HG03103 (cell line): ENCODE data around the gene HELQ.

Experiments used
- ATAC-seq: cut with Tn5 transposase; IDR thresholded peaks from one replicate; pipeline ENCODE4 v1.9.1; 2021; ENCODE audit warnings: low read depth; ENCODE audit not compliant: unreplicated experiment

The HELQ gene

GRCh38 chr4:83372931-83373330, 82.7 kb downstream of the HELQ start:
- no peak for ATAC-seq

DNA sequence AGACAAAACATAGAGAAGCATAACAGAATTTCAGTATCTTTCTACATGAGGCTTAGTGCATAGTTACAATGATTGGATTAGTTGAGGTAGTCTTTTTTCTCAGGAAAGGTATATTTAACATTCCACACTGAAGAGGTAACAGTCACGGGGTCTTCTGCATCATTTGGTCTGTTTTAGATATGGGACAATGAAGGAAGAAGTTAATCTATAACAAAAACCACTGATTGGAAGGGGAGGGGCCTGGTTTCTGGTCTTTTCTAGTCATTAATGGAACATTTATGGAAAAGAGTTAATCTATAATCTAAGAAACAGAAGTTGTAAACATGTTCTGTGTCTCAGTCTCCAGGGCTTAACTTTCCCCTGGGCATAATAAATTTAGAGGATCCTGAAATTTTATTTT, 83.7 kb downstream of the HELQ start:
- ATAC-seq = no peak

DNA sequence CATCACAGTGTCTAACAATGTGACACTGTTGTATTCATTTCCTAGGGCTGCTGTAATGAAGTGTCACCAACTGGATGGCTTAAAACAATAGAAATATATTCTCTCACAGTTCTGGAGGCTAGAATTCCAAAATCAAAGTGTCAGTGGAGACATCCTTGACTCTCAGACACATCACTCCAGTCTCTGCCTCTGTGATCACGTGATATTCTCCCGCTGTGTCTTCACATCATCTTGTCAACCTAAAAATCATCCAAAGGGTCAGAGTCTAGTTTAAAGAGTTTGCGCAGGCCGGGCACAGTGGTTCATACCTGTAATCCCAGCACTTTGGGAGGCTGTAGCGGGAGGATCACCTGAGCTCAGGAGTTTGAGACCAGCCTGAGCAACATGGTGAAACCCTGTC, 84.4 kb downstream of the HELQ start:
- ATAC-seq = no peak

DNA sequence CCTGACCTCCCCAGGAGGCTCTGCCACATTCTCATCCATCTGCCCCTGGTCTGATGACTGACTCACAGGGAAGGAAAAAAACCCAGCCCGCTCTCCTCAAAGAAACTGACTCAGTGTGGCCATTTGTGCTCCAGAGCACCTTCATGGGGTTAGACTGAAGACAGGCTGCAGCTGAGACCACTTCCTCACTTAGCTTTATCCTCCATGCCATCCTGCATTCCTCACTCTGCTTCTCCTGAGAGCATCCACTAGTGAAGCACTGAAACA, 85.0 kb downstream of the HELQ start:
- ATAC-seq = no peak

GRCh38 chr4:83369831-83370639, 85.6 kb downstream of the HELQ start:
- ATAC-seq = no peak

GRCh38 chr4:83364312-83364711, 91.3 kb downstream of the HELQ start:
- ATAC-seq = no peak

- peak; percentile 60 for ATAC-seq
These were observed 92.9 kb downstream of the HELQ start for GRCh38 chr4:83362492-83363329.

- no peak for ATAC-seq
These were observed 94.1 kb downstream of the HELQ start for GRCh38 chr4:83361416-83362103.

DNA sequence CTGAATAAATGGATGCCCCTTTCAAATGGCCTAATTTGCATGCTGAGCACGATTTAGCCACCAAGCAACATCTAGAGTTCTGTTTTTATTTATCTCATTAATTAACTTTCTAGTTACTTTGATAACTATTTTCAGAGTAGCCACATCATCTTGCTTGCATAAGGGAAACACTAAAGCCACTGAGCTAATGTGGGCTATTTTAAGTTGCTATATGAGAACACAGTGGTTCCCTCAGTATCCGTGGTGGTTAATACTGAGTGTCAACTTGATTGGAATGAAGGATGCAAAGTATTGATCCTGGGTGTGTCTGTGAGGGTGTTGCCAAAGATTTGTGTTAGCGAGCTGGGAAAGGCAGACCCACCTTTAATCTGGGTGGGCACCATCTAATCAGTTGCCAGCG, 95.6 kb downstream of the HELQ start:
- ATAC-seq = no peak

DNA sequence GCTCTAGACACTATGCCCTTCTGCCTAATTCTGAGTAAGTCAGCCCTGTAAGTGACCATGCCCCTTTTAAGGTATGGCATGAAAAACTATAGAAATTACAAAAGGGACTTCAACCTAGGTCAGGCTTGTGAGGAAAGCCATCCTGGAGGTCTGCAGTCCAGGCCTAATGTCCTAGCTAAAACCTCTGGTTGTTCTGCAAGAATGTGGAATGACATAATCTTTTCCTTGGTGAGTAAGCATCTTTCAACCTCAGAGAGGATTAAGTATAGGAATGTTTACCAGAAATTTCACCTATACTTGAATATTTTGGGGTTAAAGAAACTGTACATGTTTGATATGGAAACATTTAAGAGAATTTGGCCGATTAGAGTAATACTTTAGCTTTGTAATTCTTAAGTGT, 97.2 kb downstream of the HELQ start:
- no peak for ATAC-seq
